Gastrocnemius medialis (tissue), 4 donors: ENCODE data around the gene BEX3.

Source experiments
- CTCF ChIP-seq, 5 experiments: fragments of 450-650 bp in 3 of 5; fragments of 200-600 bp in 2 of 5; sonication (generic) in 2 of 5; IDR thresholded peaks in 4 of 5; conservative IDR thresholded peaks in 1 of 5; 1 replicate in 4 of 5; 2 replicates in 1 of 5; pipeline ENCODE4 v1.5.1; 2016 to 2019; ENCODE audit warnings: antibody characterized with exemption in 5 of 5, mild to moderate bottlenecking in 3 of 5, moderate library complexity in 3 of 5
- POLR2A ChIP-seq, 2 donors: fragments of 450-650 bp; IDR thresholded peaks; one replicate each; pipeline ENCODE4 v1.6.1; 2017; ENCODE audit warnings: antibody characterized with exemption in 2 of 2, mild to moderate bottlenecking in 2 of 2, moderate library complexity in 2 of 2

- TF ChIP-seq POLR2A (IDR thresholded peaks at IDR 0.05) (no peak), CTCF (IDR thresholded peaks at IDR 0.05 in 4 of 5, conservative IDR thresholded peaks at IDR 0.05 in 1 of 5) (no peak)
Measured at GRCh38 chrX:103363046-103363445, 13.3 kb upstream of the BEX3 start.
